NK-92 (cell line): ENCODE results near the gene THOC7.

Experiments used
- DNase-seq: peaks from one replicate; lab custom pipeline; 2025; ENCODE audit not compliant: unreplicated experiment; lab: John Stamatoyannopoulos, UW

THOC7 gene

DNA sequence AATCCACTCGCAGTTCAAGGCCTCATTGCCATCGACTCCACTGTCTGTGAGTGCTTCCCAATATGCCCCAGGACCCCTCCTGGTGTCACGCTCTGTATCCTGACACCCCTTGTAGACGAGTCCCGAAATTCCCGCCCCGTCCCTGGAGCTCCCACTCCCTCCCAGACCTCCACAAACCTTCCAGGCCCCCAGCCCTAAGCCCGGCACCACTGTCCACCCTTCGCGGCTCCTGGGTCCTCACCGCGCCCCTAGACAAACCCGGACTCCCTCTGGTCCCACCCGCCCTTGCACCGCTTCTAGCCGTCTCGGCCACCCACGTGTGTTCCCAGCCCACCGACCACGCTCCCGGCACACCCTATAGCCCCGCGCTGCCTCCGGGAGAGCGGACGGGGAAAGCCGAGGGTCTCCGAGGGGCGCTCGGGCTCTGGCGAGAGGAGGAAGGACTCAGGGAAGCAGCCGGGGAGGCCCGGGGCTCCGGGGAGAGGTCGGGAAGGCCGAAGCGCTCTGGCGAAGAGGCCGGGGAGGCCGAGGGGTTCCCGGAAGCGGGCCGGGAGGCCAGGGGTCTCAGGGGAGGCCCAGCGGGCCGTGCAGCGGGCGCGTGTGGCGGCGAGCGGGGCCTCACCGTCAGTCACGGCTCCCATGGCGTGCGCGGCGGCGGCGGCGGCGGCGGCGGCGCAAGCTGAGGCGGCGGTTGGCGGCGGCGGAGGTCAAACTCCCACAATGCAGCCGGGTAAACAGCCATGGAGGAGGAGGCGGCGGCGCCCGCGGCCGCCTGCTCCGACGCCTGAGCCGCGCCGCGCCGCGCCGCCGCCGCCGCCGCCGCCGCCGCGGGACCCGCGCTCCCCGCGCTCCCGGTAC, at the start of gene THOC7, which contains the start of gene ATXN7:
TSS of gene THOC7 (minus strand) at position 656 of the 858 bp plus-strand sequence. CDS start at position 641, 15 bp downstream.
TSS of gene ATXN7 (plus strand) at position 718 of the 858 bp plus-strand sequence. CDS start 48,732 bp downstream, outside the sequence.
- no peak for DNase-seq

GRCh38 chr3:63912768-63913588, 49.4 kb upstream of the THOC7 start:
- DNase-seq, result no peak

GRCh38 chr3:63911873-63912767, 48.5 kb upstream of the THOC7 start, which contains the start of gene SCAANT1:
SCAANT1 (minus strand) TSS chr3:63912383.
- DNase-seq, result peak; percentile 3

GRCh38 chr3:63911509-63911872, 47.9 kb upstream of the THOC7 start:
- DNase-seq, result no peak

- DNase-seq, result no peak
Measured at GRCh38 chr3:63910891-63911290, 47.3 kb upstream of the THOC7 start.

- DNase-seq, result no peak
Measured at GRCh38 chr3:63910001-63910400, 46.4 kb upstream of the THOC7 start.

DNA sequence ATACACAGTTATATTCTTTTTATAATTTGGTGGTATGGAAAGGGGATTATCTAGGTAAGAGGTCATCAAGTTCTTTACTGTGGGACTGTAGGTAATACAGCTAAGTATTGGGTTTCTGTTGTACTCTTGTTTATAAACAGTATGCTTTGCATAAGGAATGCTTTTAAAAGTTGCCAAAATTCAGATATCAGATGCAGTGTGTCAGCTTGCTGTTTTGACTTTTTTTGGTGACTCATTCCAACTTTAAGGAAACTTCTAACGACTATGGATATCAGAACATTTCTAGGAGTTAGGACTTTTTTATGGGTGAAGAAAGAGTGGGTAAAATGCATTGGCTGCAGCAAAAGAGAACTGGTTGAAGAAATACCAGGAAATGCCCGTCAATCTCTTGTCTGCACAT, 45.8 kb upstream of the THOC7 start:
- DNase-seq, result no peak

DNA sequence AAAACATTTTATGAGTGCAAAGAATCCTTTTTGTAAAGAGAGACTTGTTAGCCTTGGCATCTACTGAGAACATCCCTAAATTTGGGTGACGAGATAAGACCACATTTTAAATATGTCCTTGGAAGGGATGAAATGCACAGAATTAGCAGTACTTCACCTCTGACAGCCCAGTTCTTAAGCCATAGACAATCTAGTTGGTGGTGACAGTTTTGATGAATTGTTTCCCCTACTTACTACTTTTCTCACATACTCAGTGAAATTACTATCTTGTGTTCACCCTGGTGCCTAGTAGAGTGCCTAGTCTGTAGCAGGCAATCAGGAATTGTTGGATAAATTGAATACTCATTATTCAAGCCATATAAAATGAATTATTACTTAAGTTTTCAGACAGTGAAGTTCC, 45.2 kb upstream of the THOC7 start:
- DNase-seq, result no peak

- no peak for DNase-seq
Measured at GRCh38 chr3:63908081-63908736, 44.6 kb upstream of the THOC7 start.

- DNase-seq, result no peak
Measured at GRCh38 chr3:63905731-63906620, 42.4 kb upstream of the THOC7 start.

- DNase-seq, result no peak
Measured at GRCh38 chr3:63900459-63900858, 36.9 kb upstream of the THOC7 start.

- DNase-seq, result no peak
Measured at GRCh38 chr3:63900010-63900409, 36.4 kb upstream of the THOC7 start.

DNA sequence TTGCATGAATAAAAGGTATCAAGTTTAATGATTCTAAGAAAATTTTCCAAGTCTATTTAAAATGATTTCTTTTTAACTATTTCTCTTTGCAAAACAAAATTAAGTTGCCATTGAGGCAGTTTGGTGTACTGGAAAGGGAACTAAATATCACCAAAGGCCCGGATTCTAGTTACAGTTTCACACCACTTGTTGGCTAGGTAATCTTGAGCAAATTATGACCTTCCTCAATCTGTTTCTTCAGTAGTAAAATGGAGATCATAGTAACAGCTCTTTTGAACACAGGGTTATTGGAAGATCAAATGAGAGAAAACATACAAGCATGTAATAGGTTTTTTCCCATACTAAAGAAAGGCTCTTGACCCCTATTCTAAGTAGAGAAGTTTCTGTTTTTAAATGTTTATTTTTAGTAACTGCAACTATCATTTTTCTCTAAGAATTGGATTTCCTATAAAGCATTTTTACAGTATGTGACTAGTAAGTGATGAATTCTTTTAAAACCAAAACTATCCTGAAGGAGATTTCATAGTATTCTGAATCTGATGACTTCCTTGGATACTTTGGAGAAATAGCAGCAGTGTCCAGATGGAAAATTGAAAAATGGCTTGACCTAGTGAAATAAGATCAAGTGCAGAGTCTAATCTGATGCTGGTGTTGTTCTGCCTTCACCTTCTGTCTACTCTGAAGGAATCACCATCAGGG, 32.9 kb upstream of the THOC7 start:
- DNase-seq, result no peak

DNA sequence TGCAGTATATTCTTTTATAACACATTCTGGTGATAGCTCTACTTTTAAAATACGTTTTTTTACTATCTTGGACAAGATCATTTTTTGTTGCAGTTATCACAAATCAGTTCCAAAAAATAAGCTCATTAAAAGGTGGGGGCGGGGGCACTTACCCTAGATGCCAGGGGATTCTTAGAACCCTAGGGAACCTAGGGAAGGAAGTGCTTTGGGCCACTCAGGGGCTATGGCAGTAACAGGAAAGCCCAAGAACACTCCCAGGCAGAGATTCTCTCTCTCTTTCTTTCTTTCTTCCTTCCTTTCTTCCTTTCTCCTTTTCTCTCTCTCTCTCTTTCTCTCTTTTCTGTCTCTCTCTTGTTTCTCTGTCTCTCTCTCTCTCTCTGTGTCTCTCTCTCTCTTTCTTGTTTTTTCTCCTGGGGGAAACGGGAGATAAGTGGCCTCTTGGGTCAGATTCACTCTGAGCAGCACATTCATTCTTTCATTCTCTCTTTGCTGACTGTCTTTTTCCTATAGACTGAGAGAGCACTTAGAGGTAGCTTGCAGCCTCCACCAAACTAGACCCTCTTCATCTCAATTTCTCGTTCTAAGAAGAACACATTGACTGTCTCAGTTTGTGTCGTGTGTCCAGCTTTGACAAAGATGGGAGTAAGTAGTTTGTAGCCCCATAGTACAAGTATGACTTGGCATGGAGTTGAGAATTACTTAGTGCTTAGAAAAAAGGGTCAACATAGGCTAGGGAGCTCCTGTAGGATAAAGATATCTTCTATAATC, 32.0 kb upstream of the THOC7 start:
- no peak for DNase-seq

DNA sequence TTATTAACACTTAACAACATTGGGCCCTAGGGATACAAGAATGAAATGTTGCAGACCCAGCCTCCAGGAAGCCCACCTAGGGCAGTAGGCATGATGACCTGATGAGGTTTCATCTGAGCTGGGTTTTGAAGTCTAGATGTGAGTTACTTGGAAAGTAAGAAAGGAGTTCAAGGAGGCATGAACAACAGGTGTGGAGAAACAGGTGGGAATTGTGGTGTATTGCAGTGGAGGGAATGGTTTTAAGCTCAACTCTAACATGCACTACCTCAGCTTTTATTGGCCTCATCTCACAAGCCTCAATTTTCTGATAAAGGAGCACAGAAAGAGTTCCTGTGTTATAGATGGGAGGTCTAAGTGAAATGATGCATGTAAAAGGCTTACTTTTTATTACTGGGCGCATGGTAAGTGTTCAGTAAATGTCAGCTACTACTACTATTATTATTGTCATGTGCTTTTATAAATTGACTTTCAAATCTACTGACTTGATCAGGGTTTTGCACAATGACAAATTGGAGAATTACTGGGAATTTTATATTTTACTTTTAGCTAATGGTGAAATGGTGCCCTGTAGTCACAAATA, 29.3 kb upstream of the THOC7 start:
- DNase-seq, result no peak

DNA sequence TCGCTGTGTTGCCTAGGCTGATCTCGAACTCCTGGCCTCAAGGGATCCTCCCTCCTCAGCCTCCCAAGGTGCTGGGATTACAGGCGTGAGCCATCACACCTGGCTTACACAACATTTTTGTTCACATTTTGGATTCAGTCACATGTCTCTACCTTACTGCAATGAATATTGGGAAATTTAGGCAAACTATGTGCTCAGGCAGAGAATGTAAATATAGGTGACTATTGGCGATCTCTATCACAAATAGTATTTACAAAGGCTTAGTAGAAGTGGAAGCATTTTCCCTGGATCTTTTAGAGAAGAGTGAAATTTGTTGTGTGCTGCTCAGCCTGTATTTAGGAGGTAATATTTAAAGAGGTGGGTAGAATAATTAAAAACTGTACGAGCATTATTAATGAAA, 27.9 kb upstream of the THOC7 start:
- no peak for DNase-seq

DNA sequence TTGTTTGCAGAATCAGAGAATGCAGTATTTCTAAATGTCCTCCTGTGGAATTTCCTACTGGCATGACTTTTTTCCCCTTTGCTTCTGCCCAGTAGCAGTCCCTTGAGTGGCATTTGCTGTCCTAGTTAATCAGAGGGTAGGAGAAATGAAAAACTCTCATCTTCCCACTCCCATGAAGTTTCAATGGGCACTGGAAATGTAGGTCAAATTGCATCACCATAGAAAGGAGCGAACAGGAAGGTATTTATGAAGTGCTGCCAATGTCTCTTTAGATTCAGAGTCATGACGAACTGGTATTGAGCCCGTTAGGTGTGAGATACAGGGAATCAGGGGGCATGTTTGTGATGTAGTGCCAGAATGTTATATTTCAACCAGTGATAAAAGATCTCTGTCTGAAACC, 23.3 kb upstream of the THOC7 start:
- DNase-seq, result no peak

- no peak for DNase-seq
Measured at GRCh38 chr3:63880653-63881052, 17.0 kb upstream of the THOC7 start.
